ENCODE results near the gene LYZL2.

Gene LYZL2

DNA sequence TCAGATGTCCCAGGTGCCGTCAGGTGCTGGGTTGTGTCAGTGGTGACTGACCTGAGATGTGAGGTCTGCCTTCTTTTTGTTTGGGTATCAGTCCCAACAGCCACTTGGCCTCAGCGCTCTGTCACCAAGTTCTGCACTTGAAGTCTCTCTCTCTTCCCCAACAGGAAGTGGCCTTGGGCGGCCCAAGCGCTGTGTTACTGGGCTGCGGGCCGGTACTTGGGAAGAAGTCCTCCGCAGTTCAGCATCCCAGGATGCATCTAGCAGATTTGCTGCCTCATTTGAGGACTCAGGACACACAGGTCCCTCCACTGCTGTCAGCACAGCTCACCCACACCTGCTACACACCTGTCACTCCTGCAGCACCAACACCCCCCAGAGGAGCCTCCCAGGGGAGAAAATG lies 40.1 kb downstream of the LYZL2 start:
- no peak for DNase-seq

DNA sequence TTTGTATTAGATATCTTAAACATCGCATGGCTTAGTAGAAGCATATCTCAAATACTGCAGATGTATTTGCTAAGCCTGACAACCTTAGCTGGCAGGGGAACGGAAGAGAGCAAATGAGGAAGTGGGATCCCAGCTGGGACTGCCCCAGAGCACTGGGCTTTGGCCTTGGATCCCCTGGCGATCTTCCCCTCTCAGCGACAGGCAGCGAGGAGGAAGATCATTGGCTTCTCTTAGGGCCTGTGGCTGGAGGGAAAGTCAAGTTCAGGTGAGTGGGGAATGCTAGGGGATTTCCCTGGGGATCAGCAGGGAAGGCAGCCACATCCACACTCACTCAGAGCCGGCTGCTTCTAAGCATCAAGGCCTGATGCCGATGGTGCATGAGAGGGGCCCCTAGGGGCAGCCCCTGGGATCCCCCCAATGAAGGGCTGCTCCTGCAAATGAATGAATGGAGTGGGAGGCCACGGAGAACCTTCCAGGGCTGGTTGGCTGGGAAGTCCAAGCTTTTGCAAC lies 42.0 kb downstream of the LYZL2 start:
- DNase-seq: no peak

DNA sequence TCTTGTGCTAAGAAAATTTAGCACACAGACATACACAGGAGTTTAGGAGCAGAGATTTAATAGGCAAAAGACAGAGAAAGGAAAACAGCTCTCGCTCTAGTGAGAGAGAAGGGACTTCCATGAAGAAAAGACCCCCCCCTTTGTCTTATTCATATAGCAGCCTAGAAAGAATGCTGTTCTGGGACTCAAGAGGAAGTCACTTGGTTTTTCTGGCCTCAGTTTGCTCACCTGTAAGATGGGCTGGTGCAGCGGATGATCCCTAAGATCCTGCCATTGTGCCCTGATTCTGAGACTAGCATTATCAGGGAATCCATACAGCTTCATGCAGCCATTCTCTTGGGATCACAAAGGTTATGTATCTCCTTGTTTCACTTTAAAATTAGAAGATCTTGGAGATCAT lies 42.7 kb downstream of the LYZL2 start:
- DNase-seq: no peak

DNA sequence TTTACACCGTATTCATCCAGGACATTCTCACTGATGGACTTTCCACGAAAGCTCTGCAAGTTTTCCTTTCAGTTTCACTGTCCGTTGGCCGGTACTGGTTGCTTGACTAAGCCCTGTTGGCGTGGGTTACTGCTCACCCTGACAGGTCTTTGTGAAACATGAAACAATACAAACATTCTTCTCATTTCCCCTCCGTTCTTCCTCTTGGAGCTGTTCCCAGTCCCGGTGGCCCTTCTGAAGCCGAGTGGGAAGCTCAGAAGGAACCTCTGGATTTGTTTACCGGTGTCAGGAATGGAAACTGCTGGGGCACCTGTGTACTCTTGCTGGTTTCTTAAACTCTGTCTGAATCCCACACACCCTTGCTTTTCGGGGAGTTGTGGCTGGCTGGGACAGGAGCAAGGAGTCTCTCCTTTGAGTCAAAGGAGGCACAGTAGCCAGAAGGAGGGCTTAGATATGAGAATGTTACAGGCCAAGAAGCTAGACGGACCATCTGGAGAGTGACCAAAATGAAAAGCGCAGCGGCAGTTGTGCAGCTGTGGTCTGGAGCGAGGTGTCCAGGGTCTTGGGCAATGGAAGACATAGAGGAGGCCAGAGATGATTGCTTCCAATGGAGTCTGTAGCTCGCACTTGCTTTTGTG lies 45.7 kb downstream of the LYZL2 start:
- DNase-seq: no peak

DNA sequence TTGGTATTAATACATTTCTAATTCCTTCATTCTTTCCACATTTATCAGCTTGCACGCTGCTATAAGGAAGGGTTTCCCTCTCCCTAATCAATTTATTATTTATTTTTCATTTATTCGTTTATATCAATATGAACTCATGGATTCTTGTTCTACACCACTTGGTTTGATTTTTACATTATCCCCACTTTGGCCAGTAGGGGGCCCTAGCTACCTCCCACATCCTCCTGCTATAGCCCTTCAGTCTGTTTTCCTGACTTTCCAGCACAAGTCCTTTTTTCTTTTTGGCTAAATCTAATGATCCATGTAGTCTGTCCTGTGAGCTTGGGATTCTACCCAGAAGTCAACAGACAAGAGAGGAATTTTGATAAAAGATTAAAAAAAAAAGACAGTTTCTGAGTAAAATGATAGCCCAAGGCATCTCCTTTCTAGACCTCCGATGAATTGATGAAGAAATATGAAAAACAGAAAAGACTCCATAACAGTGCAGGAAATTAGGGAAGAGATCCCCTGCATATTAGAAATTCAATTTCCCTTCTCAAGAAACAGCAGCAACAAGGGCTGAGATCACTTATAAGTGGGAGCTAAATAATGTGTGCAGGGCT lies 47.7 kb downstream of the LYZL2 start:
- DNase-seq: peak in 2 of 6 experiments; percentile 8 to 14

DNA sequence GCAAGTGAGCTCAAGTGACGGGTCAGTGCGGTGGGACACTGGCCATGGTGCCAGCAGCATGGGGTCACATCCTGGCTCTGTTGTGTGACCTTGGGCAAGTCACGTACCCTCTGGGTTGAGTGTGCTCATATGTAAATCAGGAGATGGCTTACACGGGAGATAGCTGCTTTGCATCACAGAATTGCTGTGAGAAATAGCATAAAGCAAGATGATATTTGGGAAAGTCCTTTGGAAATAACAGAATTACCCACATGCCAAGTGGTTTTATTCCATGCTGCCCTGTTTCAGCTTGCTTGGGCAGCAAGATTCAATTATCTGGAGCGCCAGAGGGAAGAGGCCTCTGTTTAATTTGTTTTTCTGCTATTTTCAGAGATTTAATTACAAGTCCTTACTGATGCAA lies 48.9 kb downstream of the LYZL2 start:
- no peak for DNase-seq

DNA sequence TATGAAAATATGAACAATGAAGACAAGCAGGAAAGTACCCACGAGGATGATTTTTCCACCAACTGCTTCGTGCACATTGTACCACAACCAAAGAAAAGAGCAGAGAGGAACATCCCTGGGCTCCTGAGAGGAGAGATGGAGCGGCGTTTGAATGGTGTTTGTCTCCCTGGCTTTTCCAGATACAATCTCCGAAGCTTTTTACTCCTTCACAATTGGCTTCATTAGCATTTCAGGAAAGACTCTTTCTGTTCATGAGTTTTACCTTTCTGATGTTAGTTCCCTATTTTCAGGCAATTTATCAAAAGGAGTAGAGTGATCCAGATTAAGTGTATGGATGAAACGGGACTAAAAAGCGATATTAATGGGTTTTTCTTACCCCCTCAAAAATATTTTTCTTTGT lies 49.3 kb downstream of the LYZL2 start:
- DNase-seq: no peak

DNA sequence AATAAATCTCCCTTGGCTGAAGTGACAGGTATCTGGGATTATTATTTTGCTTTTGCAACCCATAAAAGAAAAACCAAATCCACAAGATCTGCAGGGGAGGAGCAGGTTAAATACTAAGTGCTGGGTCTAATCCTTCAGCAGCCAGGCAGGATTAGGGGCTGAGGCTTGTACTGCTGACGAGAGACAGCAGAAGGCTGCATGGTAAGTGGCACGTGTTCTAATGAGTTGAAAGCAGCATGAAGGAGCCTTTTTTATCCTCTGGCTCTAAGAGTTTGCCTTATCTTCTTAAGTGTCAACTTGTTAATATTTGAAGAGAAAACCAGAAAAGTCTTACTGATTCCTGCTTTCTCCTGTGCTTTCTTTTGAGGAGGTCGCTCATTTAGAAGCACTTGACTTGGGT lies 50.0 kb downstream of the LYZL2 start:
- DNase-seq: no peak

DNA sequence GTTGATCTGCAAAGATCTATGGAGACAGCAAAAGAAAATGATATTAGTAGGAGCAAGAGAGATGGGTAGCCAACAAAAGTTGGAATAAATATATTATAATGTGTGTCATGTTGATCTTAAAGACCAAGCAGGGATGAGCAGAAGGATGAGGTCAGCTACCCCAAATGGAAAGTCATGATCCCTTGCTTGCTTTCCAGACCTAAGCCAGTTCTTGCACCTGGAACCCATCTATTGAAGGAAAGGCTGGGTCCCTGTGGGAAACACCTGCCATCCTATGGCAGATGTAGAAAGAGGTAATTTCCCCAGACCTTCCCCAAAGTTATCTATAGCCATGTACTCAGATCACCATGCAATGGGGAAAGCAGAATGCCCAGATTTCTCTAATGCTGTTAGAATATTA lies 52.5 kb downstream of the LYZL2 start:
- no peak for DNase-seq

DNA sequence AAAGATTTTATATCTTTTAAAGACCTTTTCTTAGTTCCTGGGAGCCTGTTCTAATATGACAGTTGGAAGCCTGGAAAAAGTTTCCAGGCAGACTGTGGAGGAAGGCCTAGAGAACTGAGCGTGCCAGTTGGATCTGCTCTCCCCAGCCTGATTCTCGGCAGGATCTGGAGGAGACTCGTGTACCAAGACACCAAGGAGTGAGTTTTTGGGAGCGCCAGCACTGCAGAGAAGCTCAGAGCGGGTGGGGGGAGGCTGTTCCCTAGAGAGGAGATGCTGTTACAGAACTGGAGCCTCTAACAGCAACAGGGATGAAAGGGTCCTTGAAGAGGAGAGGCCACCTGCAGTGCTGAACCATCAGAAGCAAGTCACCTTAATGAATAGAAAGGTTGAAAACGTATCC lies 52.9 kb downstream of the LYZL2 start:
- DNase-seq: no peak

DNA sequence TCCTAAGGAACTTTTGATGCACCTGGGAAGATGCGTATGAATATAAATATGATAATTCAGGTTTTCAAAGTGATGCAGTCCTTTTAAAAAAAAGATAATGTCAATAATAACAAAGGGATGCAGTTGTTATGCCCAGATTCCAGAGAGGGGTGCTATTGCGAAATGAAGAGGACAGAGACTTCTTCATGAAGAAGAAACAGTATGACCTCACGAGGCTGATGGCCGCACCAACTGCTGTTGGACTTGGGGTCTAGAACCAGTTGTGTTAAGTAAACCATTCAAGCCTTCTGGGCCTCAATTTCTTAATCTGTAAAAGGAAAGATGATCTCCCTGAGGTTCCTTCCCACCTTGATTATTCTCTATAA lies 55.1 kb downstream of the LYZL2 start:
- DNase-seq: no peak

DNA sequence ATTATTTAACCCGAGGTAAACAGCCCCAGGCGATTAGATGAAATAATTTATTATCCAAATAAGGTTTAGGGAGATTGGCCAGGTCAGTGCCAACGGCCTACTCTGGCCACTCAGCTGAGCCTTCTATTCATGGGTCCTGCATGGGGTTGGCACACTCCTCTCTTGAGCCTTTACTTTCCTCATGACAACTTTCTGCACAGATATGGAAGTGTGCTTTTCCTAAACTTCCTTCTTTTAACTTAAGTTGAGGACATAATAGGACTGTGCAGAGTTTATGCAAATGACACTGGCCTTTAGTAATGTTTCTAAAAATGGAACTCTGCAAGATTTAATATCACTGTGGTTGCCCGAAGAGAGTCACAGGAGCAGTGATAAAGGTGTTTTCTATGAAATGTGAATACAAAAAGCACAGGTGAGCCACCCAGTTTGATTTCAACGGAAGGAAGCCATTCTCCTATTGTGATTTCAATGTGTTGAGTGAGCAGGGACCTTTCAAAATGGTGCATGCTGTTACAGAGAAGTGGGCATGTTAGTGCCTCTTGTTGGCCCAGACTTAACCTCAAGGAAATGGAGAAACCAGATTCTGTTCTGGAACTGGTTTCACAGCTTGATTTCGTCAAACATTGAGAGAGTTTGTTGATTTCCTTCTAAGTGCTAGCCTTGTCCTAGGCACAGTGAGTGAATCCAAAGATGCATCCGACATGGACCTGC lies 55.7 kb downstream of the LYZL2 start:
- DNase-seq: no peak

DNA sequence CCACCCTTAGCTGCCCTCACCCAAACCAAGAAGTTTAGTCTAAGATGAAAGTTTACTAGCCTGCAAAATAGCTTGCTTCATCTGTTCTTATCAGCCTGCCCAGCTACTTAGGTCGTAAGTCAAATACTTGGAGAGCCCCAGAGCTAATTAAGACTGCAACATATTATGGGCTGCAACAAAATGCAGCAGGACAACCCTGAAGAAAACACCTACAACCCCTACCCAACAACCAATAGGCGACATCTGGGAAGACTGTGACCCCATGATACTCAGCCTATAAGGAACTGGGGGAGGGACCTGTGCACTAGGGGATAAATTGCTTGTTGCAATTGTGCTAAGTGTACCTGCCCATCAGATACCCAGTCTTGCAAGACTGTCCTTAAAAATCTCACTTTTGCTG lies 64.1 kb downstream of the LYZL2 start:
- no peak for DNase-seq

DNA sequence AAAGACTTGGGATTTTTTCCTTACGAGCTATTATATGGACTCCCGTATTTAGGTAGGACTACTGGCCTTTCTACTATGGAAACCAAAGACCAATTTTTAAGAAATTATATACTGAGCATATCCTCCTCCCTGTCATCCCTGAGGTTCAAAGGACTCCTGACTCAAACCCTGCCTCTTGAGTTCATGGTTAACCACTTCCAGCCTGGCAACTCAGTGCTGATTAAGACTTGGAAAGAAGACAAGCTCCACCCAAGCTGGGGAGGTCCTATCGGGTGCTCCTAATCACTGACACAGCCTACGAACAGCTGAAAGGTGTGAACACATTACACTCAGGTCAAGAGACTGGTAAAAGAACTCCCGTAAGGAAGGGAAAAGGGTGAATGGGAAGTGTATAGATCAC lies 66.8 kb downstream of the LYZL2 start:
- no peak for DNase-seq
